HG03342 (cell line): Measurements from ENCODE around the gene SNHG17.
"Not testable (repeated sequence)": the region's sequence is repeated elsewhere in the genome, so short reads cannot be mapped to it uniquely, and the experiment has no call there.

Experiments used
- ATAC-seq: cut with Tn5 transposase; IDR thresholded peaks from one replicate; pipeline ENCODE4 v1.9.1; 2021; ENCODE audit warnings: mild to moderate bottlenecking, moderate library complexity; ENCODE audit not compliant: unreplicated experiment

Gene SNHG17

GRCh38 chr20:38421915-38422314 lies 13.2 kb downstream of the SNHG17 start:
- ATAC-seq = no peak

GRCh38 chr20:38420388-38421085 lies 14.6 kb downstream of the SNHG17 start:
- no peak for ATAC-seq

GRCh38 chr20:38418509-38419204 lies 16.5 kb downstream of the SNHG17 start:
- no peak for ATAC-seq

GRCh38 chr20:38414769-38415450 lies 20.2 kb downstream of the SNHG17 start:
- no peak for ATAC-seq

- ATAC-seq = no peak
Observed at GRCh38 chr20:38412877-38413577, 22.1 kb downstream of the SNHG17 start.

DNA sequence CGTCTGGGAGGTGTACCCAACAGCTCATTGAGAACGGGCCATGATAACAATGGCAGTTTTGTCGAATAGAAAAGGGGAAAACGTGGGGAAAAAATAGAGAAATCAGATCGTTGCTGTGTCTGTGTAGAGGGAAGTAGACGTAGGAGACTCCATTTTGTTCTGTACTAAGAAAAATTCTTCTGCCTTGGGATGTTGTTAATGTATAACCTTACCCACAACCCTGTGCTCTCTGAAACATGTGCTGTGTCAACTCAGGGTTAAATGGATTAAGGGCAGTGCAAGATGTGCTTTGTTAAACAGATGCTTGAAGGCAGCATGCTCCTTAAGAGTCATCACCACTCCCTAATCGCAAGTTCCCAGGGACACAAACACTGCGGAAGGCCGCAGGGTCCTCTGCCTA lies 27.3 kb downstream of the SNHG17 start:
- not testable (repeated sequence) for ATAC-seq

GRCh38 chr20:38407321-38407720 lies 27.8 kb downstream of the SNHG17 start:
- no peak for ATAC-seq

- no peak for ATAC-seq
Observed at GRCh38 chr20:38406476-38406875, 28.7 kb downstream of the SNHG17 start.

- ATAC-seq = no peak
Observed at GRCh38 chr20:38405132-38405531, 30.0 kb downstream of the SNHG17 start.

DNA sequence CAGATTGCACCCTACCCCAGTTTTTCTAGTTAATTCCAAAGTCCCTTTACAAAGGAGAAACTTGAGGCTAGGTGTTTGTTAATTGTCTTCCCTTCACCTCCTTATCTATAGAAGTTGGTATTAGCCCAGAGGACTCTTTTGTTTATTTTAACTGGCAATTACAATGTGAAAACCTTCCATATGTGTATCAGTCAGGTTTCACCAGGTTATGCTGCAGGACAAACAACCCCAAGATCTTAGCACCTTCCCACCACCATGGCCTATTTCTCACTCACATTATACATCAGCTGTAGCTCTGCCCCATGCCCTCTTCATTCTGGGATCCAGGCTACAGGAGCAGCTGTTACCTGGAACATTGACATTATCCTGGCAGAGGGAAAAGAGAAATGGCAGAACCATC lies 31.1 kb downstream of the SNHG17 start:
- no peak for ATAC-seq

DNA sequence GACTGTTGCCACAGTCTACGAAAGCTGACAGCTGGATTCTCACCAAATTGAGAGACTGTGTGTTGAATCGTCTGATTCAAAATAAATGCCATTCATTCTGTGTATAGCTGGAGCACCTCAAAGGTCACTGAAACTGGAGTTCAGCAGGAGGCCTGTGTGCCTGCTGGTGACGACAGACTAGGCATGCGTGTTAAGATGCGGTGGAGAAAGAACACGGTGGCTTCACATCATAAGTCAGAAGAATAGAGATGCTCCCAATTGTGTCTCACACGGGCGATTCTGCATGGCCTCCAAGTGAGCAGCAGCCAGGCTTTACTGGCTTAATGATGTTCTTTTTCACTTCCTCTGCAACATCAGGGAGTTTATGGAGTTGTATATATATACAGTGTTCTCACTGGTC lies 32.3 kb downstream of the SNHG17 start:
- no peak for ATAC-seq

- ATAC-seq = no peak
Observed at GRCh38 chr20:38402089-38402488, 33.0 kb downstream of the SNHG17 start.

GRCh38 chr20:38395751-38396395 lies 39.3 kb downstream of the SNHG17 start:
- ATAC-seq = not testable (repeated sequence)

- ATAC-seq = no peak
Observed at GRCh38 chr20:38395165-38395564, 40.0 kb downstream of the SNHG17 start.

DNA sequence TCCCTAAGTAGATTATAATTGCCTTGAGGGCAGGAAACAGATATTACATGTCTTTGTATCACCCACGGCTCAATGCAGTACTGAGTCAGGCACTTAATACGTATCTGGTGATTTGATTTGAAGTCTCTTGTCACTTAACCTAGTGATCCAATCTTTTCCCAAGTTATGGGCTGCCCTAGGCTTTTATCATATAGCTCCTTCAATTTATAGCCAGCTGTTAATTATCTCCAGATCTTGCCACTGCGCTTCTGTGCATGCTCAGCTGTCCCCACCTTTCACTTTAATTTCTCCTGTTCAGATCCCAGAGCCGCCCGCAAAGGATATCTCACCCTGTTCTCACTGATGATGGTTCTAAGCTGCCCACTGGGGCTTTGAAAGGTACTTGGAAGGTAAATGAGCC lies 41.9 kb downstream of the SNHG17 start:
- ATAC-seq = no peak

DNA sequence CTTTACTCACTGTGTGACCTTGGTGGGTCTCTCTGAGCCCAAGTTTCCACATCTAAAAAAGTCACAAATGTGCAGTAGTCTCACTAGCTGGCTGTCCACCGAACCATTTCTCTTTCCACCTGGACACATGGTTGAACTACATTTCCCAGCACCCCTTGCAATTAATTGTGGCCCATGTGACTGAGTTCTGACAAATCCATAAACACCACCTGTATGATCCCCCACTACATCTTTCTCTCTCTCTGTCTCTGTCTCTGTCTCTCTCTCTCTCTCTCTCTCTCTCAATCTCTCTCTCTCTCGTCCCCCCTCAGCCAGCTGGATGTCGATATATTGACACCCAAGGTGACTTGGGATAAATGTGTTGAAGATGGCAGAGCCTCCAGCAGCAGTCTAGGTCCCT lies 42.8 kb downstream of the SNHG17 start:
- no peak for ATAC-seq

- no peak for ATAC-seq
Observed at GRCh38 chr20:38387953-38388352, 47.2 kb downstream of the SNHG17 start.

- no peak for ATAC-seq
Observed at GRCh38 chr20:38386851-38387250, 48.3 kb downstream of the SNHG17 start.

DNA sequence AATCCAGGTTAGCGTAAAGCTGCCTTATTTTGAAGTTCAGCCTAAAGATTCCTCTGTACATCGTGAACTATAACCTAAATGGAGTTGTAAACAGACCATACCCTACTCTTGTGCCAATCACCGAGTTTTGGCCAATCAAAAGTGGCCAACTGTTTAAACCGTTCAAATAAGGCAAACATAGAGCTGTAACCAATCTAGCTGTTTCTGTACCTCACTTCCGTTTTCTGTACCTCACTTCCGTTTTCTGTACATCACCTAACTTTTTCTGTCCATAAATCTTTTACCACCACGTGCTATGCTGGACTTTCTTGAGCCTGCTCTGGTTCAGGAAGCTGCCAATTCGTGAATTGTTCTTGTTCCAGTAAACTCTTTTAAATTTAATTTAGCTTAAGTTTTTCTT lies 49.1 kb downstream of the SNHG17 start:
- ATAC-seq = no peak

- no peak for ATAC-seq
Observed at GRCh38 chr20:38383147-38383546, 52.0 kb downstream of the SNHG17 start.

DNA sequence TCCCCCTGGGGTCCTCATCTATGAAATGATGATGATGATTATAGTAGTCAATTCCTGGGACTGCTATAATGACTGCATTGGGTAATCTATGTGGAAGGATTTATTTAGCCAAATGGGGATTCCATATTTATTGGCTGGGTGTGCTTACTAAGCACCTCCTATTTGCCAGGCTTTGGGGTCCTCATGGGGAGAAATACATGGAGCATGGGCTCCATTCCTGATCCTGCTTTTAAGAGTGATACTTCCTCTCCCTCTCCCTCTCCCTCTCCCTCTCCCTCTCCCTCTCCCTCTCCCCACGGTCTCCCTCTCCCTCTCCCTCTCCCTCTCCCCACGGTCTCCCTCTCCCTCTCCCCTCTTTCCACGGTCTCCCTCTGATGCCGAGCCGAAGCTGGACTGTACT lies 57.3 kb downstream of the SNHG17 start:
- not testable (repeated sequence) for ATAC-seq
